ENCODE measurements around the gene TSC2.

Gene TSC2

GRCh38 chr16:2044541-2044940, 3.2 kb upstream of the TSC2 start:
- no peak for DNase-seq

DNA sequence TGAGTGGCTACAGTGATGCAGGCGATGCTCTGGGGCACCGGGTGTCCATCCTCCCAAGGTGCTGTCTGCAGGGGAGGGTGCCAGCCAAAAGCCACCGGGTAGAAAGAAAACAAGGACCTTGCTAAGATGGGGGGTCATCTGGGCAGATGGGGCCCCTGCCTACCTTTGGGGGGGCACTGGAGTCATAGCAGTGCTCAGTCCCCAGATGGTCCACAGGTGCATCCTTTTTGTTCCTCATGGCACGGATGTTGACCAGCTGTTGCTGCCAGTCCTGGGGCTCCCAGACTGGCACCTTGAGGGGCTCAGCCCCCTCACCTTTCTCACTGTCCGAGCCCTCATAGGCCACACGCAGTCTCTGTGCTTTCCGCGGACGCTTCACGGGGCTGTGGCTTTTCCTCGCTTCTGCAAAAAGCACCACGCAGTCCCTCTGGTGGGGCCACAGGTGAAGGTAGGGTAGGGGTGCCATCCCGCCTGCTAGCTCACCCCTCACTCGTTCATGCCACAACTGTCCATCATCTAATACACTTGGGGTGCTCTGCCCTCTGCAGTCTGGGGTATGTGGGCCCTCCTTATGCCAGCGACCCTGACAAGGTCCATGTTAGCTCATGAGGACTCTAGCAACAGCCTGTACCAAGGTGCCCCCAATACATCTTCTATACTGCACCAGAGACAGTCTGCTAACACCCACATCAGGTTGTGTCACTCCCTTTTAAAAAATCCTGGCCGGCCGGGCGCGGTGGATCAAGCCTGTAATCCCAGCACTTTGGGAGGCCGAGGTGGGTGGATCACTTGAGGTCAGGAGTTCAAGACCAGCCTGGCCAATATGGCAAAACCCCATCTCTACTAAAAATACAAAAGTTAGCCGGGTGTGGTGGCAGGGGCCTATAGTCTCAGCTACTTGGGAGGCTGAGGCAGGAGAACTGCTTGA, 1.6 kb upstream of the TSC2 start:
- no peak for DNase-seq

GRCh38 chr16:2046893-2047329, 874 bp upstream of the TSC2 start:
- no peak for DNase-seq

GRCh38 chr16:2048116-2048543, 345 bp downstream of the TSC2 start:
- DNase-seq, result no peak

DNA sequence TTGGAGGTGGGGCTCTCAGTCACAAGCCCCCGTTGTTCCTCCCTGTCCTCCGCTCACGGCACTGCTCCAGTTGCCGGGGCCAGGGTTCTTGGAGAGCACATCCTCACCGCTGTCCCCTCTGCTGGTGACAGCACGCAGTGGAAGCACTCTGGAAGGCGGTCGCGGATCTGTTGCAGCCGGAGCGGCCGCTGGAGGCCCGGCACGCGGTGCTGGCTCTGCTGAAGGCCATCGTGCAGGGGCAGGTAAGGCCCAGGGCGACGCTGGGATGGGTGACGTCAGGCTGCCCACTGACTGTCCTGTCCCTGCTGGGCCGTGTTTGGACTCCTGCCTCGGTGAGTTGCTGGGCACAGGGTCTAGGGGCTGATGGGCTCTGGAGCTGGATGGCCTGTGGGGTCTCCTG, 5.4 kb downstream of the TSC2 start:
- DNase-seq, result no peak

DNA sequence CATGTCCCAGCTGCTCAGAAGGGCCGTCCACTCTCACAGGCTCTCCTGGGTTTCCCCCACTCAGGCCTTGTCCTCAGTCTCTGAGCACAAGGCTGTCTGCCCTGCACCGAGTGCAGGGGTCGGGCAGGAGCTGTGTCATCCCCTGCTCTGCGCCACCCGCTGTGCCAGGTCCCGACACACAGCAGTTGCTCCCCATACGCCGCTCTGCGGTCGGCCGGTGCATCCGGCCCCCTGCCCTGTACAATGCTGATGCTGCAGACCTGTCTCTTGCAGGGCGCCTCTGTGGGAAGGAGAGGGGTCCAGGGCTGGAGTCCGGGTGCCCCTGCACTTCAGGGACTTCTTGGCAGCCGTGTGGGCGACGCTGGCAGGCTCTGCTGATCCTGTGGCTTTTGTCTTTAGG, 6.1 kb downstream of the TSC2 start:
- no peak for DNase-seq

DNA sequence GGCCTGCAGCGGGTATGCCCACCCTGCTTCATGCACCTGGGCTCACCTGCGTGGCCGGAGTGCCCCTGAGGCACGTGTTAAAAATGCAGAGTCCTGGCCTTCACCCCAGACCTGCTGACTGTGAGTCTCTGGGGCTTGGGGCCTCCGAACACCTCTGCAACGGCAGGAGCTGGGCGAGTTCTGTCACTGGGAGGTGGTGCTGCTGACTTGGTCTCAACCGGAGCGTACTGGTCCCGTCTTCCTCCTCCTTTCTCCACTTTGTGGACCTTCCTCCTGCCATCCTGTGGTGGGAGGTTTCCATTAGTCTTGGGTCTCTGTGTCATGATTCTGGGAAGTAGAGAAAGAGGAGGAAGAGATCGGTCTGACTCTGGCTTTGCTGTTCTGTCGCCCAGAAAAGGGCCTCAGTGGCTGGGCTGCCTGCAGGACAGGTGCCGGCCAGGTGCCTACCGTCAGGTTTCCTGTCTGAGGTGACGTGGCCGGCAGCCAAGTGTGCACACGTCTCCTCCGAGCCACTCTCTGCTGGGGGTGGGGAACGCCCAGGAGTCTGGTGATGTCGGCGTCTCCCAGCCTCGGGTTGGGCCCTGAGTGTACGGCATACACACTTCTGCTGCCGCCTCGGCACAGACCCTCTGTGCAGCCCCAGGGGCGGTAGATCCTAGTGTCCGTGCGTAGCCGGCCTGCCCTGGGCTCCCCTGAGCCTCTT, 6.9 kb downstream of the TSC2 start:
- peak; percentile 71 for DNase-seq

- no peak for DNase-seq
Observed at GRCh38 chr16:2056077-2056476, 8.3 kb downstream of the TSC2 start.

DNA sequence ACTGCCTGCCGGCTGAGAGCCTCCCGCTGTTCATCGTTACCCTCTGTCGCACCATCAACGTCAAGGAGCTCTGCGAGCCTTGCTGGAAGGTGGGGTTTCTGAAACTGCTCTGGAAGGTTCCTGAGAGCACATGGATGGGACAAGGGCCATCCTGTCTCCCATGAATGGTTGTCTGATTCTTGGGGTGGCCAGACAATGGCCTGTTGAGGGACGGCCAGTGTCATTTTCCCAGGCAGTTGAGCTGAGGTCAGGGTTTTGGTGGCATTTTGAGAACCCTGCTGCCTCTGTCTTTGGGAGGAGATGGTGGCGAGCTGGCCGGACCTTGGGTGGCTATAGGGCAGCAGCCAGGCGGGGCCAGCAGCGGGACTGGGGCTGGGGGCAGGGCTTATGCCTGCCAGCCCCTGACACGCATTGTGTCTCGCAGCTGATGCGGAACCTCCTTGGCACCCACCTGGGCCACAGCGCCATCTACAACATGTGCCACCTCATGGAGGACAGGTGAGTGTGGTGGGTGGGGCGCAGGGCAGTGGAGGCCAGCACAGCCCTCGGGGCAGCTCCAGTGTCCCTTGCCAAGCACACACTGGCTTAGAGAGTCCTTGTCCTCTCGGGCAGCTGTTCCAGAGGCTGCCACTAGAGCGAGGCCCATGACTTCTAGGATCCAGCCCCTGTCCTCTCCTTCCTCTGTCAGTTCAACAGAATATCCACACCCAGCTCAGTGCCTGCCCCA, 9.1 kb downstream of the TSC2 start:
- DNase-seq, result no peak

DNA sequence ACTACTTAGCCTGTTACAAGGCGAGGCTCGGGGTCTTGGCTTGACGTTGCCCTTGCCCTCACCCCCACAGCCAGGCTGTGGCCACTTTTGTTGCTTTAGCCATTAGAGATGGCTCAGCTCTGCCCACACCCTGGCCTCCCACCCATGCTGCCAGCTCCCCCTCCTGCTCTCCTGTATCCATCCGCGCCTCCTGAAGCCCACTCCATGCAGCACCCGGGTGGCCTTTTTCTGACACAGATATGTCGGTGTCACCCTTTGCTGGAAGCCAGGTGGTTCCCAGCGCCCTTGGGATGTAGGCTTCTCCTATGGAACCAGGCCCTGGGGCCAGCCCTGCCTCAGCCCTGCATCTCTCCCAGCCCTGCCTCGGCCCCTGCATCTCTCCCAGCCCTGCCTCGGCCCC, 9.7 kb downstream of the TSC2 start:
- no peak for DNase-seq

GRCh38 chr16:2058420-2058819, 10.6 kb downstream of the TSC2 start:
- no peak for DNase-seq

GRCh38 chr16:2058872-2059271, 11.1 kb downstream of the TSC2 start:
- DNase-seq, result no peak

GRCh38 chr16:2060346-2060745, 12.6 kb downstream of the TSC2 start:
- DNase-seq, result no peak

DNA sequence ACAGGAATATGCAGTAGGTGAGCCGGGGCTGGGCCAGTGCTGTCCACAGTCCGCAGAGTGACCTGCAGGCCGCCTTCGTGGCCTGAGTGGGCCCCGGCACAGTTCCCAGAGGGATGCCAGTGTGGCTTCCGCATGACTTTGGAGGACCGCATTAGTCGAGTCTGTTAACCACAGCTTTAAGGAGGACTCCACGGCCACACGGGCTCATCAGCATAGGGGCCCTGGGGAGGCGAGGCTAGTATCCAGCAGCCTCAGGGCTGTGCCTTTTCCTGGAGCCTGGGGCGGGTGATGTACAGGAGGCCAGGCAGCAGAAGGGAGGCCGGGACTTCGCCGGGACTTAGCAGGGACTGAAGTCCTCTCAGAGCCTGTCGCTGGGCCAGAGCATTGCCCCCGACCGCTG, 13.2 kb downstream of the TSC2 start:
- DNase-seq, result no peak

- no peak for DNase-seq
Observed at GRCh38 chr16:2061526-2061925, 13.7 kb downstream of the TSC2 start.

DNA sequence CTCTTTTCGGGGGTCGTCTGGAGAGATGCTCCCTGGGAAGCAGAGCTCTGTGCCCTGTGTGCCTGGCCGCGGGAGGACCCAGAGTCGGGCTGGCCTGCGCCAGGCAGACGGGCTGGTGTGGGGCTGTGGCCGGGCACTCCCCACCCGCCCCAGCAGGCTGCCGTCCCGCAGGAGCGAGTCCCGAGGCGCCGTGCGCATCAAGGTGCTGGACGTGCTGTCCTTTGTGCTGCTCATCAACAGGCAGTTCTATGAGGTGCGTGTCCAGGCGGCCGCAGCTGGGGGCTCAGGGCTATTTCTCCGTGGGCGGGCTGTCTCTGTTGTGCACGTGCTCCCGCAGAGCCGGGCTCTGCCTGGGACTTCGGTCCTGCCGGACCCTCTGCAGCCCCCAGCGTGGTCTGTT, 15.0 kb downstream of the TSC2 start:
- no peak for DNase-seq

GRCh38 chr16:2063861-2064260, 16.1 kb downstream of the TSC2 start:
- no peak for DNase-seq

DNA sequence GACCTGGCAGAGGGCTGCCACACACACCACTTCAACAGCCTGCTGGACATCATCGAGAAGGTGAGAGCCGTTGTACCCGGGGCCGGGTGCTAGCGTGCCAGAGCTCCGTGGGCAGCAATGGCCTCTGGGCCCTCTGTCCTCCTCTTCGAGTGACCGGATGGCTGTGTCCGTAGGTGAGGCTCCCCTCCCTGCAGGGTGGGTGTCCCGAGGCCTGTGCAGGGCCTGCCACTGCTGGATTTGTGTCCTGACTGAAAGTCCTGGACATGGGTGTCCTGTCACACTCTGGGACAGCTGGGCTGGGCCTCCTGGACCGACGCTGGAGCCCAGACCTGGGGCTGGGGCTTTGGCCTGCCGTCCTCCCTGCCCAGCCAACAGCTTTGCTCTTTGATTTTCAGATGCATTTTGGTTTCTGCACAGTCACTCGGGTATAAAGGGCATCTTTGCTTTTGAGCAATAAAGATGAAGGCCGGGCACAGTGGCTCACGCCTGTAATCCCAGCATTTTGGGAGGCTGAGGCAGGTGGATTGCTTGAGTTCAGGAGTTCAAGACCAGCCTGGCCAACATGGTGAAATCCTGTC, 16.7 kb downstream of the TSC2 start:
- DNase-seq, result no peak

DNA sequence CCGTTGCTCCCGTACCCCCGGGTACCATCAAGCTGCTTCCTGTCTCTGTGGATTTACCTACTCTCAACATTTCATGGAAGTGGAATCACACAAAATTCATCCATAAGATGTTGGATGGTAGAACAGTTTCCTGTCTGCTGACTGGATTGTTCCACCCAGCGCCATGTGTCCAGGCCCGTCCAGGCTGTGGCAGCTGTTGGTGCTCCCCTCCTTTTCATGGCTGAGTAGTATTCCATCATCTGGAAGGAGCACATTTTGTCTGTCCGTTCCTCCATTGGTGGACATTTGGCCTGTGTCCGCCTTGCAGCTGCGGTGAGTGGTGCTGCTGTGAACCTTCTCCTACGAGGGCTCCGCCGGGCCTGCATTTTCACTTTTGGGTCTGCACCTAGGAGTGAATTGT, 18.4 kb downstream of the TSC2 start:
- DNase-seq, result no peak

DNA sequence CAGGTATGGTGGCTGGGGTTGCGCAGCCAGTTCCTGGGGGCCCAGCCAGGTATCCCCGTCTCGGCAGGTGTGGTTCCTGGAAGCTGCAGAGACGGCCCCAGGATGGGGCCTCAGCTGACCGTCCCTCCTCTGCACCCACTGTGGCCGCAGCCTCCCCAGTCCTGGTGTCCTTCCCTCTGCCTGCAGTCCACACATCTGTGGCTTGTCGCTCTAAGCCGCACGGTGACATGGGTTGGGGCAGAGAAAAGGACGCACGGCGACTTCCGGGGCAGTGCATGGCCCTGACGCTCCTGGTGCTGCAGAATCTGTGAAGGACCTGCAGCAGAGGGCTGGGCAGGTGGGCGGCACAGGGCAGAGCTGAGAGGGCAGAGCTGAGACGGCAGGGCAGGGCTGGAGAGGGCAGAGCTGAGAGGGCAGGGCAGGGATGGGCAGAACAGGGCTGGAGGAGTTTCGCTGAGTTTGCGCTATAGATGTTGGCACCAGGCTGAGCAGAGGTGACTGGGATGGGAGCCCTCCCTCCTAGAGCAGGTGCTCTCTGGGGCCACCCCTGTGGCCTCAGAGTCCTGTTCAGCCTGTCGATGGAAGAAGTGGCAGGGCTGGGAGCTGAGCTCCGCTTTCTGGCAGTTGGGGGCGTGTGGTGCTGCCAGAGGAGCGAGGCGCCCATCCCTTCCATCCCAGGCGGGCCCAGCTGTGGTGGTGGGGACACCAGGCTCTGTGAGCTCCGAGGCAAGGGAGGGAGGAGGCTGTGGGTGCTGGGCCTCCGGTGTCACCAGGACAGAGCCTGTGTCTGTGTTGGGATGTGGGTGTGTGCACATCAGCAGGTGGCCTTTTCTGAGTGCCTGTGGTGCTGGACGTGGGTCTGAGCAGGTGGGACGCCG, 23.0 kb downstream of the TSC2 start:
- DNase-seq, result no peak

- DNase-seq, result no peak
Observed at GRCh38 chr16:2071454-2072202, 23.8 kb downstream of the TSC2 start.
